CD14-positive monocyte (primary cell): Measurements from ENCODE around the gene C10orf105. TPM values are rescaled to one million over a fixed set of nuclear protein-coding genes. Genes with fewer than 3 reads are reported as not detected.

Source experiments
- DNase-seq, 3 donors: peaks; one replicate each; pipeline ENCODE4 v3.0.0-alpha.2; 2011 to 2022
- H2AFZ ChIP-seq: 2 replicates; pipeline ENCODE4 v1.6.0; 2012; ENCODE audit warnings: mild to moderate bottlenecking, low read depth, low read length, inconsistent platforms; ENCODE audit not compliant: insufficient read depth, poor library complexity, severe bottlenecking
- H3K27ac ChIP-seq, 2 donors: 1 replicate in 1 of 2; 2 replicates in 1 of 2; pipeline ENCODE4 v1.5.1; 2012 to 2013; ENCODE audit warnings: low read length in 2 of 2, control low read depth in 1 of 2, inconsistent platforms in 1 of 2, low read depth in 1 of 2, mild to moderate bottlenecking in 1 of 2
- H3K27me3 ChIP-seq, 2 donors: one replicate each; pipeline versions ENCODE4 v1.6.0 to v1.6.1; 2011 to 2013; ENCODE audit warnings: low read length in 2 of 2; ENCODE audit not compliant: control insufficient read depth in 2 of 2, insufficient read depth in 2 of 2
- H3K36me3 ChIP-seq, 2 donors: replicated peaks in 1 of 2; 1 replicate in 1 of 2; 2 replicates in 1 of 2; pipeline versions ENCODE4 v1.5.1 to v1.6.1; 2012 to 2013; ENCODE audit warnings: low read length in 2 of 2, control low read depth in 1 of 2, inconsistent platforms in 1 of 2, mild to moderate bottlenecking in 1 of 2; ENCODE audit not compliant: insufficient read depth in 2 of 2, control insufficient read depth in 1 of 2
- H3K4me1 ChIP-seq, 2 donors: 1 replicate in 1 of 2; 2 replicates in 1 of 2; pipeline versions ENCODE4 v1.5.1 to v1.6.1; 2012 to 2013; ENCODE audit warnings: low read length in 2 of 2, control low read depth in 1 of 2, inconsistent platforms in 1 of 2, mild to moderate bottlenecking in 1 of 2, moderate library complexity in 1 of 2; ENCODE audit not compliant: insufficient read depth in 2 of 2, control insufficient read depth in 1 of 2
- H3K4me2 ChIP-seq: replicated peaks from 2 replicates; pipeline ENCODE3; 2012; ENCODE audit warnings: low read length, moderate library complexity, mild to moderate bottlenecking; ENCODE audit not compliant: poor library complexity, severe bottlenecking; ENCODE audit errors: extremely low read depth
- H3K4me3 ChIP-seq, 3 experiments: fragments of 200-600 bp in 1 of 3; sonication (generic) in 1 of 3; replicated peaks in 1 of 3; 1 replicate in 2 of 3; 2 replicates in 1 of 3; pipeline ENCODE4 v1.5.1; 2011 to 2013; ENCODE audit warnings: low read length in 3 of 3, mild to moderate bottlenecking in 3 of 3, control low read depth in 2 of 3, low read depth in 2 of 3, inconsistent platforms in 1 of 3, moderate library complexity in 1 of 3
- H3K79me2 ChIP-seq: 2 replicates; pipeline ENCODE4 v1.6.0; 2012; ENCODE audit warnings: mild to moderate bottlenecking, control low read depth, inconsistent platforms, low read length, moderate library complexity; ENCODE audit not compliant: insufficient read depth
- H3K9ac ChIP-seq: 2 replicates; pipeline ENCODE4 v1.6.0; 2017; ENCODE audit warnings: low read length, mild to moderate bottlenecking; ENCODE audit not compliant: insufficient read depth, poor library complexity, severe bottlenecking
- H3K9me3 ChIP-seq, 2 donors: replicated peaks in 1 of 2; 1 replicate in 1 of 2; 2 replicates in 1 of 2; pipeline versions ENCODE4 v1.5.1 to v1.6.1; 2012 to 2013; ENCODE audit warnings: low read length in 2 of 2, control low read depth in 1 of 2; ENCODE audit not compliant: control insufficient read depth in 1 of 2, insufficient read depth in 1 of 2
- H4K20me1 ChIP-seq: 2 replicates; pipeline ENCODE4 v1.6.0; 2012; ENCODE audit warnings: mild to moderate bottlenecking, low read length, control low read depth, moderate library complexity; ENCODE audit not compliant: insufficient read depth
- H3K27ac Mint-ChIP-seq, 7 donors: one replicate each; pipeline ENCODE4 v1.8.0; 2020; ENCODE audit warnings: mild to moderate bottlenecking in 7 of 7, mixed read lengths in 7 of 7, moderate library complexity in 6 of 7, inconsistent platforms in 2 of 7
- H3K27me3 Mint-ChIP-seq, 3 donors: one replicate each; pipeline ENCODE4 v1.8.0; 2021 to 2022; ENCODE audit warnings: low read depth in 3 of 3, mild to moderate bottlenecking in 3 of 3, mixed read lengths in 3 of 3, moderate library complexity in 3 of 3, inconsistent platforms in 1 of 3
- H3K36me3 Mint-ChIP-seq, 2 donors: one replicate each; pipeline ENCODE4 v1.8.0; 2020; ENCODE audit warnings: mixed read lengths in 2 of 2, inconsistent platforms in 1 of 2, mild to moderate bottlenecking in 1 of 2
- H3K4me1 Mint-ChIP-seq: one replicate; pipeline ENCODE4 v1.8.0; 2020; ENCODE audit warnings: mild to moderate bottlenecking, mixed read lengths
- H3K4me3 Mint-ChIP-seq, 2 donors: one replicate each; pipeline ENCODE4 v1.8.0; 2020; ENCODE audit warnings: mild to moderate bottlenecking in 2 of 2, mixed read lengths in 2 of 2, moderate library complexity in 1 of 2
- H3K9me3 Mint-ChIP-seq, 7 donors: one replicate each; pipeline ENCODE4 v1.8.0; 2020 to 2022; ENCODE audit warnings: mixed read lengths in 7 of 7, mild to moderate bottlenecking in 6 of 7, moderate library complexity in 6 of 7, inconsistent platforms in 2 of 7
- WGBS: methylation state at CpG from one replicate; pipeline ENCODE4 v1.1.5; 2013; ENCODE audit warnings: missing lambda C conversion rate; ENCODE audit not compliant: insufficient coverage; 5-methylcytosine and 5-hydroxymethylcytosine counted together
- intact Hi-C, 2 donors: fragments of 100-400 bp; cut with micrococcal nuclease; formaldehyde crosslinking; loops; one replicate each; pipeline versions ENCODE4 v1.15.0 to v1.15.1; 2023
- polyA plus RNA-seq, 3 donors: library from polyadenylated mRNA; depleted of rRNA in 1 of 3; unstranded in 2 of 3; stranded (reverse) in 1 of 3; fragments of 300-500 nt in 2 of 3; fragments of >200 nt in 1 of 3; fragmentation: Illumina TruSeq in 2 of 3; gene quantifications; 1 replicate in 2 of 3; 2 replicates in 1 of 3; pipeline ENCODE4 v1.2.3, GENCODE V29; 2012 to 2021
- TF ChIP-seq, protein P1 (sequence below): fragments of 200-600 bp; IDR thresholded peaks from one replicate; pipeline ENCODE4 v1.8.0; 2022; ENCODE audit warnings: antibody characterized with exemption, mild to moderate bottlenecking

C10orf105 gene
- polyA plus RNA-seq, 3 donors = 0.18 to 2.4 (median 0.48) TPM

GRCh38 chr10:71697938-71698709, 21.5 kb downstream of the C10orf105 start:
- H3K79me2 ChIP-seq = peaks cover 16% of the 10 kb centered on the region
- H3K36me3 ChIP-seq = no peaks in the 10 kb centered on the region
- DNase-seq = no peak
- peaks cover 98 to 100% of the 10 kb centered on the region in 2 donors for H3K4me1 ChIP-seq
- H3K4me2 ChIP-seq = peak overlapping the region; percentile 72
- Mint-ChIP-seq H3K27me3 (no peaks in the 10 kb centered on the region), H3K4me1 (peaks cover 97% of the 10 kb centered on the region), H3K4me3 (peak overlapping the region in 1 of 2 donors; percentile 64), H3K36me3 (peaks cover 12 to 28% of the 10 kb centered on the region in 2 donors), H3K9me3 (peaks cover 0 to 2% (median 0%) of the 10 kb centered on the region in 7 donors), H3K27ac (peak overlapping the region in 5 of 7 donors; percentile 1 to 78 (median 67))
- WGBS = 91% methylated on average over 4 of the region's 7 CpGs
- H3K9ac ChIP-seq = no peak overlapping the region
- no peak overlapping the region for H2AFZ ChIP-seq
- H3K4me3 ChIP-seq = peak overlapping the region in 1 of 3 experiments; percentile 58
- peak overlapping the region; percentile 10 to 92 for H3K27ac ChIP-seq
- TF ChIP-seq, protein P1, sequence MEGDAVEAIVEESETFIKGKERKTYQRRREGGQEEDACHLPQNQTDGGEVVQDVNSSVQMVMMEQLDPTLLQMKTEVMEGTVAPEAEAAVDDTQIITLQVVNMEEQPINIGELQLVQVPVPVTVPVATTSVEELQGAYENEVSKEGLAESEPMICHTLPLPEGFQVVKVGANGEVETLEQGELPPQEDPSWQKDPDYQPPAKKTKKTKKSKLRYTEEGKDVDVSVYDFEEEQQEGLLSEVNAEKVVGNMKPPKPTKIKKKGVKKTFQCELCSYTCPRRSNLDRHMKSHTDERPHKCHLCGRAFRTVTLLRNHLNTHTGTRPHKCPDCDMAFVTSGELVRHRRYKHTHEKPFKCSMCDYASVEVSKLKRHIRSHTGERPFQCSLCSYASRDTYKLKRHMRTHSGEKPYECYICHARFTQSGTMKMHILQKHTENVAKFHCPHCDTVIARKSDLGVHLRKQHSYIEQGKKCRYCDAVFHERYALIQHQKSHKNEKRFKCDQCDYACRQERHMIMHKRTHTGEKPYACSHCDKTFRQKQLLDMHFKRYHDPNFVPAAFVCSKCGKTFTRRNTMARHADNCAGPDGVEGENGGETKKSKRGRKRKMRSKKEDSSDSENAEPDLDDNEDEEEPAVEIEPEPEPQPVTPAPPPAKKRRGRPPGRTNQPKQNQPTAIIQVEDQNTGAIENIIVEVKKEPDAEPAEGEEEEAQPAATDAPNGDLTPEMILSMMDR = no peak
- H4K20me1 ChIP-seq = no peaks in the 10 kb centered on the region
- intact Hi-C loops = no loop called here
- no peaks in the 10 kb centered on the region for H3K9me3 ChIP-seq
- no peaks in the 10 kb centered on the region for H3K27me3 ChIP-seq

DNA sequence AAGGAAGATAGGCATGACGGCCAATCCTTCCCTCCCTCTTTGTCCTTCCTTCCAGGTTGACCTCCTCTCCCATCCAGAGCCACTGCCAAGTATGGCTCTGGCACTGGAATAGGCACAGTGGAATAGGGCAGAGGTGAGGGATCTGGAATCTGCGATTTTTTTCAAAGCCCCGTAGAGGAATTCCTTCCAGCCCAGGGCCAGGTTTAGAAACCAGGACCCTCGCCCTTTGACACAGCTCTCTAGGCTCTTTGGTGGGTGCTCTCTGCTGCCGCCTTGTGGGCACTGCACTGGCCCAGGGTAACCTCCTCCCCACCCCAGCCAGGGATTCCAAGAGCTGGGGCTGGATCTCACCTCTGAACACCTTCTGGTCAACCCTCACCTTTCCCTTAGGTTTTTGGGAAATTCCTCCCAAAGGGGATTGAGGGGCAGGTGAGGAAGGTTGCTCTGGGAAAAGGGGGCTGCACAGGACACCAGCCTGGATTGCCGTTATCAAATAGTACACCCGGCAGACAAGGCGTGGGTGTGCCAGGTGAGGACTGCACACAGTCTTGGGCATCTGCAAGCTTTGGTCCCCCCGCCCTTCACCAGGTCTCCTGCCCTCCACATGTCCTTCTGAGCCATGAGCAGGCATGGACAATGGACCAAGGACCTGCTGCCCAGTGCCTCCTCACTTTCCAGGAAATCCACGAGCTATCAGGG, 22.8 kb downstream of the C10orf105 start:
- 72% methylated on average over 5 of the region's 10 CpGs for WGBS
- peak overlapping the region; percentile 72 for H3K4me2 ChIP-seq
- intact Hi-C loops = no loop called here

More for the DNA sequence above, 22.8 kb downstream of the C10orf105 start:
- Histone ChIP-seq H3K27me3 (no peaks in the 10 kb centered on the region), H3K9me3 (peaks cover 0 to under 1% of the 10 kb centered on the region in 2 donors), H3K9ac (peak overlapping the region; percentile 52), H3K36me3 (no peaks in the 10 kb centered on the region), H3K27ac (peak overlapping the region; percentile 92 to 96), H3K4me3 (peak overlapping the region in 1 of 3 experiments; percentile 58), H2AFZ (no peak overlapping the region), H4K20me1 (no peaks in the 10 kb centered on the region), H3K79me2 (peaks cover 16% of the 10 kb centered on the region), H3K4me1 (peaks cover 93 to 95% of the 10 kb centered on the region in 2 donors)
- Mint-ChIP-seq H3K4me1 (peaks cover 92% of the 10 kb centered on the region), H3K9me3 (peaks cover 0 to 2% (median 0%) of the 10 kb centered on the region in 7 donors), H3K27me3 (peaks cover 0 to 3% (median 0%) of the 10 kb centered on the region in 3 donors), H3K36me3 (peaks cover 5 to 19% of the 10 kb centered on the region in 2 donors), H3K27ac (peak overlapping the region in 5 of 7 donors; percentile 60 to 96 (median 78)), H3K4me3 (peak overlapping the region in 1 of 2 donors; percentile 67)
- TF ChIP-seq, protein P1 = peak; percentile 95
- peak in 2 of 3 donors; percentile 52 to 59 for DNase-seq
